Mesothelial cell of epicardium (in vitro differentiated cells): ENCODE data around the gene CPT1B. TPM values are rescaled to one million over a fixed set of nuclear protein-coding genes. Genes with fewer than 3 reads are reported as not detected.

ENCODE experiments used
- DNase-seq, 2 experiments: peaks; one replicate each; pipeline ENCODE4 v3.0.0; 2021; ENCODE audit warnings: low spot score in 2 of 2; ENCODE audit not compliant: unreplicated experiment in 2 of 2
- H3K27ac Mint-ChIP-seq: 2 replicates; pipeline ENCODE4 v1.8.0; 2021; ENCODE audit warnings: mixed read lengths
- H3K27me3 Mint-ChIP-seq: 2 replicates; pipeline ENCODE4 v1.8.0; 2021; ENCODE audit warnings: low read depth, mixed read lengths
- H3K36me3 Mint-ChIP-seq: 2 replicates; pipeline ENCODE4 v1.8.0; 2021; ENCODE audit warnings: mixed read lengths
- H3K4me1 Mint-ChIP-seq: 2 replicates; pipeline ENCODE4 v1.8.0; 2021; ENCODE audit warnings: mixed read lengths
- H3K4me3 Mint-ChIP-seq: 2 replicates; pipeline ENCODE4 v1.8.0; 2021; ENCODE audit warnings: mild to moderate bottlenecking, moderate library complexity, mixed read lengths
- H3K9me3 Mint-ChIP-seq: 2 replicates; pipeline ENCODE4 v1.8.0; 2021; ENCODE audit warnings: mixed read lengths
- total RNA-seq: library from RNA; stranded (reverse); gene quantifications from 3 replicates; pipeline ENCODE4 v1.2.1, GENCODE V29; 2021
- TF ChIP-seq, protein P1 (sequence below): fragments of 200-600 bp; sonication (generic); IDR thresholded peaks from one replicate; pipeline ENCODE4 v1.5.0; 2021; ENCODE audit warnings: antibody characterized with exemption; ENCODE audit not compliant: unreplicated experiment

The CPT1B gene
- total RNA-seq, 1 donor from 2014 or later, result 109 TPM

GRCh38 chr22:50573491-50574382 is 4.5 kb downstream of the CPT1B start:
- Mint-ChIP-seq H3K27me3 (no peaks in the 10 kb centered on the region), H3K36me3 (peaks cover 21% of the 10 kb centered on the region), H3K4me3 (no peak overlapping the region), H3K9me3 (no peaks in the 10 kb centered on the region), H3K4me1 (no peaks in the 10 kb centered on the region), H3K27ac (no peak overlapping the region)
- TF ChIP-seq, protein P1, sequence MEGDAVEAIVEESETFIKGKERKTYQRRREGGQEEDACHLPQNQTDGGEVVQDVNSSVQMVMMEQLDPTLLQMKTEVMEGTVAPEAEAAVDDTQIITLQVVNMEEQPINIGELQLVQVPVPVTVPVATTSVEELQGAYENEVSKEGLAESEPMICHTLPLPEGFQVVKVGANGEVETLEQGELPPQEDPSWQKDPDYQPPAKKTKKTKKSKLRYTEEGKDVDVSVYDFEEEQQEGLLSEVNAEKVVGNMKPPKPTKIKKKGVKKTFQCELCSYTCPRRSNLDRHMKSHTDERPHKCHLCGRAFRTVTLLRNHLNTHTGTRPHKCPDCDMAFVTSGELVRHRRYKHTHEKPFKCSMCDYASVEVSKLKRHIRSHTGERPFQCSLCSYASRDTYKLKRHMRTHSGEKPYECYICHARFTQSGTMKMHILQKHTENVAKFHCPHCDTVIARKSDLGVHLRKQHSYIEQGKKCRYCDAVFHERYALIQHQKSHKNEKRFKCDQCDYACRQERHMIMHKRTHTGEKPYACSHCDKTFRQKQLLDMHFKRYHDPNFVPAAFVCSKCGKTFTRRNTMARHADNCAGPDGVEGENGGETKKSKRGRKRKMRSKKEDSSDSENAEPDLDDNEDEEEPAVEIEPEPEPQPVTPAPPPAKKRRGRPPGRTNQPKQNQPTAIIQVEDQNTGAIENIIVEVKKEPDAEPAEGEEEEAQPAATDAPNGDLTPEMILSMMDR, result no peak
- DNase-seq, result no peak

GRCh38 chr22:50572965-50573364 is 5.3 kb downstream of the CPT1B start:
- H3K36me3 Mint-ChIP-seq, result peaks cover 25% of the 10 kb centered on the region
- TF ChIP-seq, protein P1, result no peak
- H3K27me3 Mint-ChIP-seq, result no peaks in the 10 kb centered on the region

DNA sequence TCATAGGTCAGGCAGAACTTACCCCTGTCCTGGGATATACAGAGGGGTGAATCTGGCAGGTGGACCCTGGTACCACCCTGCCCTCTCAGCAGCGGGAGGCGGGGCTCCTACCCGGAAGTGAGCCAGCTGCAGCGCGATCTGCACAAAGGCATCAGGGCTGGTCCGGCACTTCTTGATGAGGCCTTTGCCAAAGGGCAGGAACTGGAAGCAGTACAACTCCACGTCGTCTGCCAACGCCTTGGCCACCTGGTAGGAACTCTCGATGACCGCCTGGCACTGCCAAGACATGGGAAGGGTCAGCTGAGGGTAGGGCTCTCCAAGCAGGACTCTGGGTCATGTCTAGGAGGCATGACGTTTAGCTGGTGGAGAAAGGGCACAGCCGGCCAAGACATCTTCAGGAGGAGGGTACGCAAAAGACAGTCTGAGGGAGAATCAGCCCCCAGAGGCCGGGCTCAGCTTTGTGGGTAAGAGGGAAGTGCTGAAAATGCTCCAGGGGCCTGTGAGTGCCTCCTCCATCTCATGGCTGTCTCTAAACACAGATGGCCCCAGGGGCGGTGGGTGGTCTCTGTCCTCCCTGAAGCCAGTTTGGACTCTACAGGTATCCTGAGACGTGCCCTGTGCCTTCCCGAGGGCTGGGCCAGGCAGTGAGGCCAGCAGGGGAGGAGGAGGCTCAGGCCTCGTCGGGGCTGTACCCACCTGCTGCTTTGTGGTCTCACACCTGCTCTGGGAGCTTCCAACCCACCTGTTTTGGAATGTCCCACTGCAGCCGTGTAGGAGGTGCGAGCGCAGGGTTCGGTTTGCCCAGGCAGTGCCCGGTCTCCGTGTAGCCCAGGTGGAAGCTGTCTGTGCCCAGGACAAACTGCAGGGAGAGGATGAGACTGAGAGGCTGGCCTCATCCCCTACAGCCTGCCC is 6.7 kb downstream of the CPT1B start:
- Mint-ChIP-seq H3K27ac (no peak overlapping the region), H3K9me3 (no peaks in the 10 kb centered on the region), H3K27me3 (no peaks in the 10 kb centered on the region), H3K4me1 (no peaks in the 10 kb centered on the region), H3K4me3 (no peak overlapping the region), H3K36me3 (peaks cover 29% of the 10 kb centered on the region)
- no peak for DNase-seq
- TF ChIP-seq, protein P1, result no peak

More at GRCh38 chr22:50572965-50573364, 5.3 kb downstream of the CPT1B start:
- DNase-seq, result no peak
- no peak overlapping the region for H3K4me3 Mint-ChIP-seq
- H3K4me1 Mint-ChIP-seq, result no peaks in the 10 kb centered on the region
- H3K27ac Mint-ChIP-seq, result no peak overlapping the region
- no peaks in the 10 kb centered on the region for H3K9me3 Mint-ChIP-seq

DNA sequence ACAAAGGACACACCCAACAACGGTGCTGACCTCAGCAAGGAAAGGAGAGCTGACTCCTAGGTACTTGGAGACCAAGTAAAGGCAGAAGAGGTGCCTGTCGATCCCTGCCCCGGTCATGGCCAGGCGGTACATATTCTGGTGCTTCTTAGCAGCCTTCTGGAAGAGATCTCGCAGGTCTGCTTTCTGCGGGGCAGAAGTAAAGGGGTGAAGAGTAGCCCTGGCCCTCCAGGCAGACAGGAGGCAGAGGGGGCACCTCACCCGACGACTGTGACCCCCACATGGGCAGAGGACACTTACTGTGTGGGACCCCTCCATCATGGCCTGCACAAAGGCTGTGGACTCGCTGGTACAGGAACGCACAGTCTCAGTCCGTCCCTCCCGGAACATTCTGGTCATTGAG is 7.4 kb downstream of the CPT1B start:
- Mint-ChIP-seq H3K27ac (no peak overlapping the region), H3K4me3 (no peak overlapping the region), H3K9me3 (no peaks in the 10 kb centered on the region), H3K36me3 (peaks cover 29% of the 10 kb centered on the region), H3K27me3 (no peaks in the 10 kb centered on the region), H3K4me1 (no peaks in the 10 kb centered on the region)
- TF ChIP-seq, protein P1, result no peak
- DNase-seq, result no peak

DNA sequence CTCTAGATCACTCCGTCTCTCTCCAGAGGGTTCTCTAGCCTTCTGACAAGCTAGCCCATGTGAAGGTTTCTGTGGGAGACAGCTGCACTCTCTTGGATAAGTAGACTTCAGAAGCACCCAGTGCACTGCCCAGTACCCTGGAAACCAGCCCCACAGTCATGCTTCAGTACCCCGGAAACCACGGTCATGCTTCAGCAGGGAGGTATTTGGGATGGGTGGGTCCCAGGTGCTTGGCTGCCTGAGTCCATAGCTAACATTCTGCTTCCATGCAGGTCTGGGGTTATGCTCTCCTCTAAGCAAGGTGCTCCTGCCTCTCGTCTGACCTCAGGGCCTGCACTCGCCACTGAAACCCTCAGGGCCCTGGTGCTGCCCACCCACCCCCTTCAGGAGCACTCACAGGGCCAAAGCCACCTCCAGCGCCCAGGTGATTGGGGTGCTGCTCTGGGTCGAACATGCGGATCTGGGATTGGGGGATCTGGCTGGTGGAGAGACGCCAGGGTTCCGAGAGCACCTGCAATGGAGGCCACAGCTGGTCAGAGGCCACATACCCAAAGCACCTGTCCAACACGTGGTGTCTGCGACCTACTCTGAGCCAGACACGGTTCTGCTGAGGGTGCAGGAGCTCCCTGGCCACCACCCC is 8.2 kb downstream of the CPT1B start:
- no peaks in the 10 kb centered on the region for H3K4me1 Mint-ChIP-seq
- H3K9me3 Mint-ChIP-seq, result no peaks in the 10 kb centered on the region
- H3K36me3 Mint-ChIP-seq, result peaks cover 29% of the 10 kb centered on the region
- no peak for DNase-seq
- H3K4me3 Mint-ChIP-seq, result no peak overlapping the region
- no peaks in the 10 kb centered on the region for H3K27me3 Mint-ChIP-seq
- TF ChIP-seq, protein P1, result no peak
- no peak overlapping the region for H3K27ac Mint-ChIP-seq
